MCF 10A (cell line): ENCODE data around the gene TM9SF4. TPM values are rescaled to one million over a fixed set of nuclear protein-coding genes. Genes with fewer than 3 reads are reported as not detected.

Source experiments
- BruUV-seq: library from RNA; stranded (reverse); fragments of 400-500 nt; replicated peaks from 2 replicates; lab custom pipeline; 2021; lab: Mats Ljungman, UMichigan
- CTCF ChIA-PET: fragments of 300-600 bp; sonication (Branson Sonifier 250); formaldehyde crosslinking; extraction: SDS; loops from one replicate; lab custom pipeline; 2021; ENCODE audit warnings: antibody characterized with exemption, inconsistent platforms; lab: Yijun Ruan, JAX
- POLR2A ChIA-PET: fragments of 300-600, 350-650 bp; sonication (Branson Sonifier 250); formaldehyde crosslinking; extraction: SDS; loops from one replicate; lab custom pipeline; 2020; ENCODE audit warnings: antibody characterized with exemption, inconsistent platforms; lab: Yijun Ruan, JAX
- DNase-seq: peaks from one replicate; pipeline ENCODE4 v3.0.0-alpha.2; 2018; ENCODE audit not compliant: unreplicated experiment
- H3K27ac Mint-ChIP-seq: one replicate; pipeline ENCODE4 v1.8.0; 2022; ENCODE audit warnings: mild to moderate bottlenecking, low read depth, mixed read lengths; ENCODE audit not compliant: unreplicated experiment
- H3K27me3 Mint-ChIP-seq: one replicate; pipeline ENCODE4 v1.8.0; 2022; ENCODE audit warnings: mixed read lengths; ENCODE audit not compliant: insufficient read depth, unreplicated experiment
- H3K36me3 Mint-ChIP-seq: one replicate; pipeline ENCODE4 v1.8.0; 2022; ENCODE audit warnings: mild to moderate bottlenecking, moderate library complexity, mixed read lengths; ENCODE audit not compliant: insufficient read depth, unreplicated experiment
- H3K4me1 Mint-ChIP-seq: one replicate; pipeline ENCODE4 v1.8.0; 2022; ENCODE audit warnings: mixed read lengths; ENCODE audit not compliant: insufficient read depth, unreplicated experiment
- H3K4me3 Mint-ChIP-seq: one replicate; pipeline ENCODE4 v1.8.0; 2022; ENCODE audit warnings: mild to moderate bottlenecking, moderate library complexity, mixed read lengths; ENCODE audit not compliant: unreplicated experiment
- H3K9me3 Mint-ChIP-seq: one replicate; pipeline ENCODE4 v1.8.0; 2022; ENCODE audit warnings: mixed read lengths; ENCODE audit not compliant: unreplicated experiment
- intact Hi-C: fragments of 100-400 bp; cut with micrococcal nuclease; formaldehyde crosslinking; loops from 2 replicates; pipeline ENCODE4 v1.14.1; 2022
- total RNA-seq: library from RNA; stranded (reverse); gene quantifications from 2 replicates; pipeline ENCODE4 v1.2.3, GENCODE V29; 2022
- TF ChIP-seq, protein P1 (sequence below): fragments of 200-600 bp; IDR thresholded peaks from one replicate; pipeline ENCODE4 v1.8.0; 2022; ENCODE audit warnings: antibody characterized with exemption, mild to moderate bottlenecking; ENCODE audit not compliant: unreplicated experiment

Gene TM9SF4
- total RNA-seq, 1 experiment from 2014 or later = 52.3 TPM

GRCh38 chr20:32075534-32075933, 34.0 kb upstream of the TM9SF4 start:
- TF ChIP-seq, protein P1, sequence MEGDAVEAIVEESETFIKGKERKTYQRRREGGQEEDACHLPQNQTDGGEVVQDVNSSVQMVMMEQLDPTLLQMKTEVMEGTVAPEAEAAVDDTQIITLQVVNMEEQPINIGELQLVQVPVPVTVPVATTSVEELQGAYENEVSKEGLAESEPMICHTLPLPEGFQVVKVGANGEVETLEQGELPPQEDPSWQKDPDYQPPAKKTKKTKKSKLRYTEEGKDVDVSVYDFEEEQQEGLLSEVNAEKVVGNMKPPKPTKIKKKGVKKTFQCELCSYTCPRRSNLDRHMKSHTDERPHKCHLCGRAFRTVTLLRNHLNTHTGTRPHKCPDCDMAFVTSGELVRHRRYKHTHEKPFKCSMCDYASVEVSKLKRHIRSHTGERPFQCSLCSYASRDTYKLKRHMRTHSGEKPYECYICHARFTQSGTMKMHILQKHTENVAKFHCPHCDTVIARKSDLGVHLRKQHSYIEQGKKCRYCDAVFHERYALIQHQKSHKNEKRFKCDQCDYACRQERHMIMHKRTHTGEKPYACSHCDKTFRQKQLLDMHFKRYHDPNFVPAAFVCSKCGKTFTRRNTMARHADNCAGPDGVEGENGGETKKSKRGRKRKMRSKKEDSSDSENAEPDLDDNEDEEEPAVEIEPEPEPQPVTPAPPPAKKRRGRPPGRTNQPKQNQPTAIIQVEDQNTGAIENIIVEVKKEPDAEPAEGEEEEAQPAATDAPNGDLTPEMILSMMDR = no peak
- no TSS peak for BruUV-seq
- POLR2A ChIA-PET = no interaction called here
- CTCF ChIA-PET = interaction anchor here (1.3 to 3.9 kb wide), 3 partner anchors 15 to 252 kb away, joined by 4 to 29 read pairs (median 4); no protein-coding TSS in a partner anchor
- Mint-ChIP-seq H3K4me3 (no peak overlapping the region), H3K4me1 (no peaks in the 10 kb centered on the region), H3K27me3 (peaks cover 53% of the 10 kb centered on the region), H3K9me3 (no peaks in the 10 kb centered on the region), H3K36me3 (no peaks in the 10 kb centered on the region), H3K27ac (no peak overlapping the region)
- intact Hi-C loops = no loop called here
- no peak for DNase-seq

- H3K9me3 Mint-ChIP-seq = no peaks in the 10 kb centered on the region
- H3K27me3 Mint-ChIP-seq = peaks cover 63% of the 10 kb centered on the region
- no TSS peak for BruUV-seq
- TF ChIP-seq, protein P1 = no peak
- ChIA-PET POLR2A (no interaction called here), CTCF (interaction anchor here (0.8 to 0.9 kb wide), 2 partner anchors 225 to 368 kb away, joined by 3 read pairs; no protein-coding TSS in a partner anchor)
- no peak for DNase-seq
- no peak overlapping the region for H3K27ac Mint-ChIP-seq
- intact Hi-C loops = no loop called here
- H3K4me1 Mint-ChIP-seq = no peaks in the 10 kb centered on the region
- H3K36me3 Mint-ChIP-seq = no peaks in the 10 kb centered on the region
- no peak overlapping the region for H3K4me3 Mint-ChIP-seq
These were observed 32.3 kb upstream of the TM9SF4 start for GRCh38 chr20:32077190-32077589.

DNA sequence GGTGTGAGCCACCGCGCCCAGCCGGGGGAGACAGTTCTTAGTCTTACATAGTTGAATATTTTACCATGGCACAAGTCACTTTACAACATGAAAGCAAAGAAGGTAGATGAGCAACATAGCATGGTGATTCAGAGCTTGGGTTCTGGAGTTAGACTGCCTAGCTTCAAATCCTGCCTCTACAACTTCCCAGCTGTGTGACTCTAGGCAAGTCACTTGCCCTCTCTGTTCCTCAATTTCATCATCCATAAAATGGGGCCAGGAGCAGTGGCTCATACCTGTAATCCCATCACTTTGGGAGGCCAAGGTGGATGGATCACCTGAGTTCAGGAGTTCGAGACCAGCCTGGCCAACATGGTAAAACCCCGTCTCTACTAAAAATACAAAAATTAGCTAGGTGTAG, 31.2 kb upstream of the TM9SF4 start:
- intact Hi-C loops = no loop called here
- BruUV-seq = no TSS peak
- Mint-ChIP-seq H3K4me3 (no peak overlapping the region), H3K4me1 (no peaks in the 10 kb centered on the region), H3K27ac (no peak overlapping the region), H3K27me3 (peaks cover 74% of the 10 kb centered on the region), H3K36me3 (no peaks in the 10 kb centered on the region), H3K9me3 (no peaks in the 10 kb centered on the region)
- no peak for DNase-seq
- ChIA-PET CTCF (interaction anchor here (1.1 to 6.2 kb wide), 3 partner anchors 14 to 48 kb away, joined by 3 to 69 read pairs (median 3); no protein-coding TSS in a partner anchor), POLR2A (interaction anchor here (0.6 kb wide), 1 partner anchor 23 kb away, joined by 3 read pairs; no protein-coding TSS in a partner anchor)
- TF ChIP-seq, protein P1 = no peak

DNA sequence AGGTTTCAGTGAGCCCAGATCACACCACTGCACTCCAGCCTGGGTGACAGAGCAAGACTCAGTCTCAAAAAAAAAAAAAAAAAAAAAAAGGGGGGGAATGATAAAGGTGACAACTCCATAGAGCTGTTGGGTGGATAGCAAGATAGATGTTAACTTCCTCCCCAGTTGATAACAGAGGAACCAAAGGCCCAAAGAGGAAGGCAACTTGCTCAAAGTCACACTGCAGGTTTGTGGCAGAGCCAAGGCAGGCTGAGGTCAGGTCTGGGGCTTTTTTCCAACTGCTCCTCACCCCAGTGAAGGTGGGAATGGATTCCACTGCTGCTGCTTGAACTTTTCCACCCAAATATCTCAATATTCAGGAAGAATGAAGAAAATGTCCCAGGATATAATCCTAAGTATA, 30.7 kb upstream of the TM9SF4 start:
- no peak for DNase-seq
- Mint-ChIP-seq H3K4me3 (no peak overlapping the region), H3K36me3 (no peaks in the 10 kb centered on the region), H3K27ac (no peak overlapping the region), H3K9me3 (no peaks in the 10 kb centered on the region), H3K27me3 (peaks cover 79% of the 10 kb centered on the region), H3K4me1 (no peaks in the 10 kb centered on the region)
- intact Hi-C loops = no loop called here
- BruUV-seq = no TSS peak
- TF ChIP-seq, protein P1 = no peak
- POLR2A ChIA-PET = interaction anchor here (0.6 kb wide), 1 partner anchor 23 kb away, joined by 3 read pairs; no protein-coding TSS in a partner anchor
- CTCF ChIA-PET = interaction anchor here (0.6 to 6.2 kb wide), 5 partner anchors 13 to 48 kb away, joined by 3 to 69 read pairs (median 3); no protein-coding TSS in a partner anchor
